ENCODE results near the gene GALNT11.

The GALNT11 gene

DNA sequence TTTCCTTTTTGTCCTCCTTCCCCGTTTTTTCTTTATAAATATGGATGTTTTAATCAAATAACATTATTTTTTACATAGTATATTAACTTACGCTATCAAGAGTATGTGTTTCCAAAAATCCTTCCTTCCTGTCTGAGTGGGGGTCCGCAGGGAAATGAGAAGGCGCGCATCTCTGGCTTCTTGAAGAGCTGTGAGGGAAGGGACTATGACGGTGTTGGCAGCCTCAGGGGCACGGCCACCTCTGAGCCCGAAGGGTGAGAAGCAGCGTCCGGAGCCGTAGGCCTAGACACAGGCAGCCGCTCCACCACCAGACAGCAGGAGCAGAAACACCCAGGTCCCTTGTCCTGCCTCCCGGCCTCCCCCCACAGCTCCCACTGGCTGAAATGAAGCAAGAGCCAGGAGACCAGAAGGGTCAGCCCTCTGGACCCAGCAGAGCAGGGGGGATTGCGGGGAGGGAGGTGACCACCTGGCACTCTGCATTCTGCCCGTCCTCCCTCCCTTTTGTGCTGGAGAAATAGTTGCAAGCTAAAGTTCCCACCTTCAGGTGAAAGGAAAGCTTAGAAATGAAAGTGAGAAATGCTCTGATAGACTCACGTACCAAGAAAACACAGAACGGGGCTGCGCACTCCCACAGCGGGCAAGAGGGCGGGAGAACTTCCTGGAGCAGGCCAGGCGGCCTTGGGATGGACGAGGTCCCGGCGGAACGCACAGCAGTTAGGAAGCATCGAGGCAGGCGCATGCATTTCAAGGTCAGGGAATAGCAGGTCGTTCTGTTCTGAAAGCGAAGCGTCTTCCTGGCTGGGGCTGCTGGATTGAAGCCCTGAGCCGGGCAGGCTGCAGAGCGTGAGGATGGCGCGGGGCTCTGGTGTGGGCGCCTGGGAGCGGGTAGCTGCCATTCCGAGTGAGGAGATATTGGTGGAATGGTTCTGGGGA, 105.5 kb downstream of the GALNT11 start:
- no peak overlapping the region for H3K4me3 Mint-ChIP-seq
- H3K4me1 Mint-ChIP-seq (ENCODE audit: low read depth): no peaks in the 10 kb centered on the region
- H3K36me3 Mint-ChIP-seq (ENCODE audit: low read depth): peaks cover 30% of the 10 kb centered on the region
- H3K27me3 Mint-ChIP-seq: no peaks in the 10 kb centered on the region
- H3K9me3 Mint-ChIP-seq: peaks cover 4% of the 10 kb centered on the region
- H3K27ac Mint-ChIP-seq: no peak overlapping the region

DNA sequence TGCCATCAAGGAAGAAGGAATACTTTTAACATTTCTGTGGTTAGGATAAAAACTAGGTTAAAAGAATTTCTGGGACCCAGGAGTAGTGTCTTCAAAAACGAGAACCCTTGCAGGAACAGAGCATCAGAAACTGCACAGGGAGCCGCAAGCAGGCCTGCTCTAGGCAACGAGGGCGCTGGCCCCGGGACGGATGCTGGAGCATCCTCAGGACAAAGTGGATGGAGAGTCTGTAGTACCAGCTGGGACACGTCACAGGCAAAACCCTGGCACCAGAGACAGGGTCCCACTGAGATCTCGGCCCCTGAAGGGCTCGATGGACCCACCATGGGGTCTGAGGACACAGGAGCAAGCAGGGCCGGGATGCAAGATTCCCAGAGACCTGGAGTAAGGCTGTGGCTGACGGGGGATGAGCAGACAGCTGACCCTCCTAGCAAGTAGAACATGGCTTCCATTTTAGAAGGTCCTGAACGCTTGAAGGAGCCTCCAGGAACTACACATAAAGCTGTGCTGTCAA, 106.6 kb downstream of the GALNT11 start:
- Mint-ChIP-seq H3K36me3 (ENCODE audit: low read depth) (peaks cover 32% of the 10 kb centered on the region), H3K4me3 (no peak overlapping the region), H3K9me3 (peaks cover 4% of the 10 kb centered on the region), H3K27ac (no peak overlapping the region), H3K4me1 (ENCODE audit: low read depth) (no peaks in the 10 kb centered on the region), H3K27me3 (no peaks in the 10 kb centered on the region)

DNA sequence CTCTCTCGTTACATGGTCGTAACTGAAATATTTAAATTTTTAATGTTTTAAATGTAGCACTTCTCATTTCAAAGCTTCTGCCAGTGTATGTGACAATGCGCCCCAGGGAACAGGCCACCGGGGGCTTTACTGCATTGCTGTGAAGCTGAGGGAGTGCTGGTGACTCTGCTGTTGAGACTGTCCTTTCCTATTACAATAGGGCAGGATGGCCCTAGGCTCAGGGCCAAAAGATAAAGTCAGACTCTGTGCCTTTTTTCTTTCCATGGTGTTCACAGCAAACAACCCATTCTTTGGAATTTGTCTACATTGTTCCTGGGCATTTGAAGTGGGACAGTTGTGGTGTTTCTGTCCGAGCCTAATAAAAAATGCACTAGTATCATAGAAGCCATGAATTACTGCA, 107.3 kb downstream of the GALNT11 start:
- Mint-ChIP-seq H3K4me1 (ENCODE audit: low read depth) (no peaks in the 10 kb centered on the region), H3K36me3 (ENCODE audit: low read depth) (peaks cover 29% of the 10 kb centered on the region), H3K4me3 (no peak overlapping the region), H3K27me3 (no peaks in the 10 kb centered on the region), H3K9me3 (no peaks in the 10 kb centered on the region), H3K27ac (no peak overlapping the region)

DNA sequence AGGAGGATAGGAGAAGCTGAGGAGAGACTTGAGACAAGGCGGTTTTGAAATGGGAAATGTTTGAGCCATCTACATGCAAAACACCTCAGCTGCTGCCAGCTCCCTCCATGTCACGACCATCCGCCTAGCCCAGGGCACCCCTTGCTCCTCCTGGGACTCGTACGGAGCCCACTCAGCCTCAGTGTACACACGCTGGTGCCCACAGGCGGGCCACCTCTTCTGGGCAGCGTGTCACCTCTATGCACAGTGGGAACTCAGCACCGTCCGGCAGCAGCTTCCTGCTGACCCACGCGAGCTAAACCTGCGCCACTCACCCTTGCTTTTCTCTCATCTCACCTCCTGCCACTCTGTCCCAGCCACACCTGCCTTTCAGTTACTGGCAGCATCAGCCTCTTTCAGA, 108.3 kb downstream of the GALNT11 start:
- Mint-ChIP-seq H3K36me3 (ENCODE audit: low read depth) (peaks cover 31% of the 10 kb centered on the region), H3K4me3 (no peak overlapping the region), H3K27me3 (no peaks in the 10 kb centered on the region), H3K9me3 (no peaks in the 10 kb centered on the region), H3K27ac (peak overlapping the region; percentile 37), H3K4me1 (ENCODE audit: low read depth) (no peaks in the 10 kb centered on the region)

DNA sequence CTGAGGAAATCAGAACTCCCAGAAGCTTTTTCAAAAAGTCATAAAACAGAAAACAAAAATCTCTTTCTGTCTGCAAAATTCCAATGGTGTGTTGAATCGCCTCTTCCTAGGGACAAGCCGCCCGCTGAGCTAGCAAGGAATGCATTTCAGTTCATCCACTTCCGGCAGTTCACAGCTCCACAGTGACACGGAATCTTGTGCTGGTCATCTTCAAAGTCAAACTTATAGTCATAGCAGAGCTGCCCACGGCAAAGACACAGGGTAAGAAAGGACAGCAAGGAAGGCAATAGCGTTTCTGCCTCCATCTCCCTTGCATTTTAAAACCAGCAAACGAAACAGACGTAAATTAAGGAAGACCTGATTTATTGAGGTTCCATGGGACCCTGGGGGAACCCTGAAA, 111.2 kb downstream of the GALNT11 start:
- H3K27ac Mint-ChIP-seq: no peak overlapping the region
- no peaks in the 10 kb centered on the region for H3K4me1 Mint-ChIP-seq (ENCODE audit: low read depth)
- no peaks in the 10 kb centered on the region for H3K9me3 Mint-ChIP-seq
- peaks cover 47% of the 10 kb centered on the region for H3K36me3 Mint-ChIP-seq (ENCODE audit: low read depth)
- H3K27me3 Mint-ChIP-seq: no peaks in the 10 kb centered on the region
- no peak overlapping the region for H3K4me3 Mint-ChIP-seq

DNA sequence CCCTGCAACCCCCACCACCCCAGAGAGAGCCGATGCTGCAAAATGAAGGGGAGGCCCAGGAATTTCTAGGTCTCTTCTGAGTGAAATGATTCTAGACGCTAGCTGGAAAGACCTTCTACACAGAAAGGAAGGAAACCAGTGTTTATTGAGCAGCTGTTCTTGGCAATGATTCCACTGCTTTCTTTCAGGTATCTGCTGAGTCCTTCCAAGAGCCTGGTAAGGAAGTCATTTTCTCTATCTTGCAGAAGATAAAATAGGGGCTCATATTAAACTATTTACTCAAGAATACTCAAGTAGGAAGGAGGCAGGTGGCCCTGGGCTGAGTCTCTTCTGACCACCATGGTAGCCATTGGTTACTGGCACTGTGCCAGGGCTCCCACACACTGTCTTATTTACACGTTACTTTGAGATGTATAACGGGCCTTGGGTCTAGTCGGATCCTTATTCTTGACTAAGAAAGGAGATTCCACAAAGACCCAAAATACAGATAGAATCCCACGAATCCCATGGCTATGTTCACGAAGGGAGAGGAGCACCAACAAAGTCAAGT, 112.1 kb downstream of the GALNT11 start:
- Mint-ChIP-seq H3K36me3 (ENCODE audit: low read depth) (peaks cover 55% of the 10 kb centered on the region), H3K27me3 (no peaks in the 10 kb centered on the region), H3K4me3 (no peak overlapping the region), H3K9me3 (no peaks in the 10 kb centered on the region), H3K4me1 (ENCODE audit: low read depth) (peaks cover 2% of the 10 kb centered on the region), H3K27ac (no peak overlapping the region)

DNA sequence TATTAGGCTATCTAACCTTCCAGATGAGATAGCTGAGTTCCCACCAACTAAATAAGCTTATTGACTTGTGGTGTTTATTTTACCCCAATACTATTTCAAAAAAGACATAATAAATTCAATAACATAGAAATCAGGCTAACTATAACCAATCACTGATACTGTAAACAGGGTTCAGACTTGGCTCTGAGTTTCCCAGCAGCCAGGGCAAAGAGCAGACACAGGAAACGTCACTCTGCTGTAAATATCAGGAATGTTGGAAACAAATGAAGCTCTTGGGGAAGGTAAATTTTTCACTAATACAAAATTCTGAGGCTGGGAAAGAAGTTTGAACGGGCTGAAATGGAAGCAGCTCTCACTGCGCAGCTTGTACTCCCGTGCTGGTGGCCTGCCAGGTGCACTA, 114.6 kb downstream of the GALNT11 start:
- H3K9me3 Mint-ChIP-seq: no peaks in the 10 kb centered on the region
- H3K4me3 Mint-ChIP-seq: no peak overlapping the region
- peaks cover 80% of the 10 kb centered on the region for H3K36me3 Mint-ChIP-seq (ENCODE audit: low read depth)
- H3K27ac Mint-ChIP-seq: no peak overlapping the region
- H3K4me1 Mint-ChIP-seq (ENCODE audit: low read depth): peaks cover 27% of the 10 kb centered on the region
- no peaks in the 10 kb centered on the region for H3K27me3 Mint-ChIP-seq

DNA sequence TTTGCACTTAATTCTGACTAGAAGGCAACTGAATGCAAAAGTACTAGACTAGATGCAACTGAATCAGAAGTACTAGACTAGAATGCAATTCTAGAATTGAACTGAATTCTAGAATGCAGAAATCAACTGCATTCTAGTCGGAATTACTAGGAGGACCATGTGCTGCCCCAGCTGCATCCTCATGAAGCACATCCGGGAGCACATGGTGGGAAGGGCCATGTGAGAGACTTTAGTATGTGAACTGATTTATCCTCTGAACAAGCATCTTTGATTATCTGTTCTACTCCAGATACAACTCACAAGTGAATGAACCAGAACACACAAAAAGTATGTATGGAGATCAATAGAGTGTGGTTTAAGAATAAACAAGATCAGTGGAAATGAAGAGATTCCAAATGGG, 115.1 kb downstream of the GALNT11 start:
- H3K4me1 Mint-ChIP-seq (ENCODE audit: low read depth): peaks cover 32% of the 10 kb centered on the region
- no peak overlapping the region for H3K27ac Mint-ChIP-seq
- H3K36me3 Mint-ChIP-seq (ENCODE audit: low read depth): peaks cover 85% of the 10 kb centered on the region
- no peak overlapping the region for H3K4me3 Mint-ChIP-seq
- no peaks in the 10 kb centered on the region for H3K9me3 Mint-ChIP-seq
- H3K27me3 Mint-ChIP-seq: no peaks in the 10 kb centered on the region

DNA sequence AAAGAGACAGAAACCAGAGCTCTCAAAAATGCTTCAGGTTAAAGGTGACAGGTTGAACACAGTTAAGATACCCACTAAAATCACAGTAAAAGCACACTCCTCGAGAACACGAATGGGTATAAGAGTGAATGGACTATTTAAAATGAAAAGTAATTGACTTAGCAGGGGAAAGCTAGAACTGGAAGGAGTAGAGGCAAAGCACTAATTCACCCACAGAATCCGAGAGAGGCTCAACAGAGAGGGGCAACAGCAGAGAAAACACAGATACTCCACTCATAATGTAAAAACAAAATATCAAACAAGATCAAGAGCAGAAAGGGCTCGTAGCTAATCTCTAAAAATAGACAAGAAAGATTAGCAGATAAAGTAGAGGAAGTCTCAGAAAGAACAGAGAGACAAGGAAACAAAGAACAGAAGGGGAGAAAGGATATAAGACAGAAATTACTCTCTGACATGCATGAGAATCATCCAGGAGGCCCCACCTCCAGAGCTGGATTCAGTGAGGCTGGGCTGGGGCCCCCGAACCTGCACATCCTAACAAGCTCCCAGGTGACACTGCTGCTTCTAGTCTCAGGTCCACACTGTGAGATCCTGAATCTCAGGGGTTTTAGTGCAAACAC, 117.6 kb downstream of the GALNT11 start:
- H3K27ac Mint-ChIP-seq: peak overlapping the region; percentile 76
- peaks cover 39% of the 10 kb centered on the region for H3K4me1 Mint-ChIP-seq (ENCODE audit: low read depth)
- H3K9me3 Mint-ChIP-seq: no peaks in the 10 kb centered on the region
- no peaks in the 10 kb centered on the region for H3K27me3 Mint-ChIP-seq
- H3K36me3 Mint-ChIP-seq (ENCODE audit: low read depth): peaks cover 82% of the 10 kb centered on the region
- no peak overlapping the region for H3K4me3 Mint-ChIP-seq

DNA sequence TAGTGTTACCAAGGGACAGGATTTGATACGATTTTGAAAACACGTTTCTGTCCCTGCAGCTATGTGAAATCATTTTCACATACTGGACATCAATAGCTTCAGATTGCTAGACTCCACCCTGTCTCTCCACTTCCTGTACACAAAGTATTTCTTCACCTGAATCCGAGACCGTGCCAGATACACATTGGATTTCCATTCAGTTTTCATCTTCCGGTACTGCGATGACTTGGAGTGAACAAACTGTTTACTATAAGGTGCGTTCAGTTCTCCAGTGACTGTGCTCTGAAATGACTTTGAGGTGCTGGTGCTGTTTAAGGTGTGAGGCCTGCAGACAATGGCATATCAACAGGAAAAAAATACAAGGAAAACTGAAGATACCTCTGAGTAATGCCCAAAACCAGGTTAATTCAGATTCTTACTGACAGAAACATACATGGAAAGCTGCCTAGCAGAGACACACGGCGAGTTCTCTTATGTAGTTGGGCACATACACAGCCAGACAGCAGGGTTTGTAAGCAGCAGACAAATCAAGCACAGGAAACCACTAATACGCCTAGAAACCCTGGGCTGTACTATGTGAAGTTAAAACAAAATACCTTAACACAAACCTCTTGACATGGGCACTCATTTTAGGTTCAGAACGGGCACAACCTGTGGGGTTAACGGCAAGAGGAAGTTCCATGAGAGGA, 119.2 kb downstream of the GALNT11 start:
- Mint-ChIP-seq H3K4me1 (ENCODE audit: low read depth) (peaks cover 39% of the 10 kb centered on the region), H3K27me3 (no peaks in the 10 kb centered on the region), H3K4me3 (peak overlapping the region; percentile 64), H3K9me3 (no peaks in the 10 kb centered on the region), H3K36me3 (ENCODE audit: low read depth) (peaks cover 82% of the 10 kb centered on the region), H3K27ac (peak overlapping the region; percentile 82)

DNA sequence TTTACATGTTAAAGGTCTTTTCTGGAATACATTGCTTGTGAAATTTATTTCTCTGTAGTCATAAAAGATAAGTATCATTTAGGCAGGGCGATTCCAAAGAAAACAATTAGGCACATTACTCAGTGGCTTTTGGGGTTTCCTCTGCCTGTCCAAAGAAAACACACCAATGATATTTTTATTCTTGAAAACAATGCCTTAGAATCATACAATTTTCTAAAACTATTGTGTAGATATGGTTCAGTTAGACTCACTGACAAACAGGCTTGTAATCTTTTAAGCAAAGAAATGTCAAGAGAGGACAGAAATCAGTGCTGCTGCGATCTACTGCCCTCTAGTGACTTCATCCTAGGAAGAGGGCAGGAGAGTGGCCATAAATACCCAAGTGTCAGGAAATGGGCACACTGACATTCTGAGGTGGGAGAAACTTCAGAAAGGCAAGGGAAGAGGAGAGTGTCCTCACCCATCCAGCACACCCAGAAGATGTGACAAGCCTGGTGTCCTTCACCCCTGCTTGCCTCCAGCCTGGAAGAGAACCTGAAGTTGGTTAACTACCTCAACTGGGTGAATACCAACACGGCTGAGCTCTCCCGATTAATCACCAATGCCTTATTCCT, 120.5 kb downstream of the GALNT11 start:
- no peaks in the 10 kb centered on the region for H3K27me3 Mint-ChIP-seq

DNA sequence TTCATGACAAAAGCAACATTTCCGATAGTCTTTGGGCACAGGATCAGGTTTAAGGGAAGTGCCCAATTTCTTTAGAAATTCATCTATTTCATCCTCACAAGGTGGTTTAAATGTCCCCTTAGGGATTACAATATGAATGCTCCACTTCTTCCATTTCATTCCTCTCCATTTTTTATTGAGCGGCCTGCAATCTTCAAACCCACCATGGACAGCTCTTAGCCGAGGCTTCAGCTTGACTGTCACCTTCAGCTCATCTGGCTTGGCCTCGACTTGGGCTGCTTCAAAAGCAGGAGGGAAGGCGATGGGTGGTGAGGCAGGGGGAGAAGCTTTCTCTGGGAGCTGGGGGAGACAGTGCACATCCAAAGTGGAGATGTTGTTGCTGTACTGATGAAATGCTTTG, 123.2 kb downstream of the GALNT11 start:
- Mint-ChIP-seq H3K27ac (no peak overlapping the region), H3K4me3 (no peak overlapping the region), H3K36me3 (ENCODE audit: low read depth) (peaks cover 67% of the 10 kb centered on the region), H3K4me1 (ENCODE audit: low read depth) (peaks cover 26% of the 10 kb centered on the region), H3K9me3 (no peaks in the 10 kb centered on the region), H3K27me3 (no peaks in the 10 kb centered on the region)

More for the DNA sequence above, 120.5 kb downstream of the GALNT11 start:
- H3K36me3 Mint-ChIP-seq (ENCODE audit: low read depth): peaks cover 78% of the 10 kb centered on the region
- peaks cover 39% of the 10 kb centered on the region for H3K4me1 Mint-ChIP-seq (ENCODE audit: low read depth)
- peak overlapping the region; percentile 82 for H3K27ac Mint-ChIP-seq
- H3K4me3 Mint-ChIP-seq: no peak overlapping the region
- H3K9me3 Mint-ChIP-seq: no peaks in the 10 kb centered on the region

DNA sequence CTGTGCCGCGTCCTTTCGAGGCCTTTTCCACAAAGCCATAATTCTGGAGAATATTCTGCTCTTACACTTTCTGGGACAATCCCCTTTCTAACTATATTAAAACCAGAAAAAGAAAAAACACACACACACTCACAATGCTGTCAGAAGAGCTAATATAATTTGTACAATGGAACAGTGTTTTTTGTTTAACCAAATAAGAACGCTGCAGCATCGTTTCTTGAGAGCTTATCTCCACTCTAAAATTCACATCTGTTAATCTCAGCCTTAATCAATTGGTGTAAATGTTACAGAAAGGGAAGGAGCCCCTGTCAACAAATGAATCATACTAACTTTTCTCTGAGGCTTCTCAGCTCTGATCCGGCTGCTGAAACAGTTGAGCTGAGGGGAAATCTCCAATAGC, 123.9 kb downstream of the GALNT11 start:
- no peaks in the 10 kb centered on the region for H3K9me3 Mint-ChIP-seq
- peaks cover 67% of the 10 kb centered on the region for H3K36me3 Mint-ChIP-seq (ENCODE audit: low read depth)
- no peak overlapping the region for H3K4me3 Mint-ChIP-seq
- H3K4me1 Mint-ChIP-seq (ENCODE audit: low read depth): peaks cover 19% of the 10 kb centered on the region
- H3K27ac Mint-ChIP-seq: no peak overlapping the region
- no peaks in the 10 kb centered on the region for H3K27me3 Mint-ChIP-seq

DNA sequence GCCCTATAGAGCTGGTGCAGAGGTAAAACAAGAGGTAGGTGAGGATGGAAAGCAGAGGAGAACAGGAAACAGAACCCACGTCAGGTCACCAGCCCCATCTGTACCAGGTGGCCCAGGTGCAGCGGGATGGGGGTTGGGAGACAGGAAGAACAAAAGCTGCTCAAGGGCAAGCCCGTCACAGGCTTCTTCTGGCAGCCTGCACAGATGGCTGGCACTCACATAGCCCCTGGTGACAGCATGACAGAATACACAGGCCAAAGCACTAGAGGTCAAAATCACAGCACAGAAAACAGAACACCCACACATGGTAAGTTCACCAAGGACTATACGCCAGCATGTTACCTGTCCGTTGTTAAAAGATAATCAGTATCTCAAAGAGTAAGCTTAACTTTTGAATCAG, 126.8 kb downstream of the GALNT11 start:
- Mint-ChIP-seq H3K4me1 (ENCODE audit: low read depth) (no peaks in the 10 kb centered on the region), H3K27ac (no peak overlapping the region), H3K27me3 (no peaks in the 10 kb centered on the region)

More for the DNA sequence above, 126.8 kb downstream of the GALNT11 start:
- Mint-ChIP-seq H3K9me3 (no peaks in the 10 kb centered on the region), H3K4me3 (no peak overlapping the region), H3K36me3 (ENCODE audit: low read depth) (peaks cover 61% of the 10 kb centered on the region)

Data from stimulated activated naive CD8-positive, alpha-beta T cell treated with anti-CD3 and anti-CD28 coated beads, Interleukin-15, Interleukin-2, amounts not matched to agents 100 ng/mL and 50 ng/mL, for 24 hours (primary cell).